Measurements from ENCODE around the gene TRIM58. TPM values are rescaled to one million over a fixed set of nuclear protein-coding genes. Genes with fewer than 3 reads are reported as not detected.

Gene TRIM58
- total and polyA plus RNA-seq, 8 donors: 1.6 to 4.8 (median 3.8) TPM

GRCh38 chr1:247854899-247855545, 2.0 kb upstream of the TRIM58 start:
- no peak for TF ChIP-seq CTCF (IDR thresholded peaks at IDR 0.05)
- Histone ChIP-seq H3K4me1 (peaks cover 0 to 14% of the 10 kb centered on the region in 2 donors), H3K27me3 (peaks cover 13 to 39% of the 10 kb centered on the region in 2 donors), H3K36me3 (no peaks in the 10 kb centered on the region), H3K27ac (no peak overlapping the region), H3K9me3 (no peaks in the 10 kb centered on the region), H3K4me3 (no peak overlapping the region)
- no peak for ATAC-seq
- no peak for DNase-seq
- intact Hi-C loops (cut with DNase I): no loop called here

DNA sequence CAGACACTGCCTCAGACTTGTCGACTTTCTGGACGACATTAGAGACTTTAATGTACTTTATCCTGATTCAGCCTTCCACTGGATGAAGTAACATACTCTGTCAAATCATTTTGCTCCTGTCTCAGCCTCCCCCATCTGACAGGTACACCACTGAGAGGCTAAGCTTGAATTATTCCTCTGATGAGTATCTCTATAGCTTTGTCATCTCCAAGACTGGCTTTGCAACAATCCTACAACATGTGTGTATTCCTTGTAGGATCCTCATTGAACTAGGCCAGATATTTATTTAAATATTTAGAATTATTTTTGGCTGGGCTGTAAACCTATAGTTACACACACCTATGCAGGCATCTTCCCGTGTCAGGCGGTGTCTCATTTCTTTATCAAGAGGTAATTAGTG, 1.1 kb upstream of the TRIM58 start:
- Histone ChIP-seq H3K27me3 (peaks cover 13 to 39% of the 10 kb centered on the region in 2 donors), H3K36me3 (no peaks in the 10 kb centered on the region), H3K4me1 (peaks cover 0 to 14% of the 10 kb centered on the region in 2 donors), H3K9me3 (no peaks in the 10 kb centered on the region), H3K4me3 (no peak overlapping the region), H3K27ac (no peak overlapping the region)
- intact Hi-C loops (cut with DNase I): no loop called here
- DNase-seq (no peak), ATAC-seq (no peak)
- TF ChIP-seq CTCF (IDR thresholded peaks at IDR 0.05): no peak

DNA sequence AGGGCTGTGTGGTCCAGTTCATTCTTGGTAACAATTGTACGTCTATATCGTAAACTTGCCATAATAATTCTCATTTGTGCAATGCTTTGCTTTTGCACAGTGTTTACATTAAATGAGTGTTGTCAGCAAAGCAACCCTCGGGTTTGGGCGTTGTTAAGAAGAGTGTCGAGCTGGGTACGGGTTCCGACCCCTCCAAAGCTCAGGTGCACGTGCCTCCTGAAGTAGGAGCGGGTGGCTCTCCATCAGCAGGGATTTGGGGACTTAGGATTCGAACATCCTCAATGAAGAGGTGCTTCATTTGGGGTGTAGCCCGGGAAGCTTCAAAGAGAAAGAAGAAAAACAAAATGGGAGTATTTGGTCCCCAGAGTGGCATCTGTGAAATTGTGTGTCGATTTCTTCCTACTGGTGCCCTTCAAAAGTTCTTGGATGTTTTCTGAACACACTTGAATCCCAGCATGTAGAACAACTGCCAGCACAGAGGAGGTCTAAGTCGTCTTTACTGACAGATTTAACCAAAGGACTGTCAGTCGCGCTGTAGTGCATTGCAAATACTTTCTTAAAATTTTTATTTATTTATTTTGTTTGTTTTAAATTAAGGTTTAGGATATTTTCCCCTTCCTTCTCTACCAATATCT, 1.1 kb downstream of the TRIM58 start:
- no peak for TF ChIP-seq CTCF (IDR thresholded peaks at IDR 0.05)
- peaks cover 13 to 39% of the 10 kb centered on the region in 2 donors for H3K27me3 ChIP-seq
- DNase-seq (no peak), ATAC-seq (no peak)
- peaks cover 0 to 14% of the 10 kb centered on the region in 2 donors for H3K4me1 ChIP-seq
- H3K9me3 ChIP-seq: no peaks in the 10 kb centered on the region
- H3K27ac ChIP-seq: no peak overlapping the region
- H3K36me3 ChIP-seq: no peaks in the 10 kb centered on the region
- intact Hi-C loops (cut with DNase I): no loop called here
- H3K4me3 ChIP-seq: peak overlapping the region; percentile 31 to 42

DNA sequence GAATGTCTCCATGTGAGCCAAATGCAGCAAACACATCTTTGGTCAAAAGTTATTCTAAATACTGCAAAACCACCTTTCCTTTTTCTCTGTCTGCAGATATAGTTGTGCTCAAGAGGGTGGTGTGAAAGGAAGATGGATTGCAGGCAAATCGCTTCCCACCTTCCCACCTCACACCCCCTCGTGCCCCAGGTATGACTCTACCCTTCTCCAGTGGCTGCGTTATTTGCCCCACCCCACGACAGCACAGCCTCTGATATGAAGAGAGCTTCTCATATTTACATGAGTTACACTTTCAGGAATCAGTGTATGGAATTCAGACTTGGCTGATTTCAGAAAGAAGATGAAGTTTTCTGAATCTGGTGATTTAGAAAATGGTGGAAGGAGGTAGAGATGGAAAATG, 5.8 kb downstream of the TRIM58 start:
- Histone ChIP-seq H3K9me3 (no peaks in the 10 kb centered on the region), H3K4me1 (peaks cover 0 to 5% of the 10 kb centered on the region in 2 donors), H3K4me3 (no peak overlapping the region), H3K27me3 (peaks cover 5 to 15% of the 10 kb centered on the region in 2 donors), H3K36me3 (no peaks in the 10 kb centered on the region), H3K27ac (no peak overlapping the region)
- ATAC-seq (no peak), DNase-seq (no peak)
- TF ChIP-seq CTCF (IDR thresholded peaks at IDR 0.05): no peak
- intact Hi-C loops (cut with DNase I): no loop called here

DNA sequence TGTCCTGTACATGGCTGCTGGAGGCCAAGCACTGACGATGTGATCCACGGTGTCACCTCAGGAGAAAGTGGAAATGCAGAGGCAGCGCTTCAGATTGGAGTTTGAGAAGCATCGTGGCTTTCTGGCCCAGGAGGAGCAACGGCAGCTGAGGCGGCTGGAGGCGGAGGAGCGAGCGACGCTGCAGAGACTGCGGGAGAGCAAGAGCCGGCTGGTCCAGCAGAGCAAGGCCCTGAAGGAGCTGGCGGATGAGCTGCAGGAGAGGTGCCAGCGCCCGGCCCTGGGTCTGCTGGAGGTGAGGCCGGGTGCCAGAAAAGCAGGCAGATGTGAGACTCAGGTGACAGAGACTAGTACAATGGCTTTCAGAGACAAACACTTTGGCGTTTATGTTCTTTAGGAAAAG, 7.7 kb downstream of the TRIM58 start:
- intact Hi-C loops (cut with DNase I): no loop called here
- no peak for ATAC-seq
- DNase-seq: no peak
- H3K9me3 ChIP-seq: no peaks in the 10 kb centered on the region
- no peaks in the 10 kb centered on the region for H3K36me3 ChIP-seq
- H3K27ac ChIP-seq: no peak overlapping the region
- TF ChIP-seq CTCF (IDR thresholded peaks at IDR 0.05): no peak
- no peaks in the 10 kb centered on the region for H3K27me3 ChIP-seq
- H3K4me3 ChIP-seq: no peak overlapping the region
- H3K4me1 ChIP-seq: no peaks in the 10 kb centered on the region

Measured in left lung (tissue), 10 donors.